WTC11 (cell line): ENCODE results near the gene MT1M. TPM values are rescaled to one million over a fixed set of nuclear protein-coding genes. Genes with fewer than 3 reads are reported as not detected.

Experiments
- ATAC-seq: fragments of 200-7000 bp; cut with Tn5 transposase; 2 replicates; pipeline ENCODE4 v1.10.0; 2021; ENCODE audit warnings: mild to moderate bottlenecking, moderate library complexity
- CTCF ChIA-PET: fragments of 300-600 bp; sonication (Branson Sonifier 250); formaldehyde crosslinking; loops from one replicate; lab custom pipeline; 2021; ENCODE audit warnings: antibody characterized with exemption; lab: Charles Lee
- POLR2A ChIA-PET: fragments of 350-600 bp; sonication (Branson Sonifier 250); formaldehyde crosslinking; loops from one replicate; lab custom pipeline; 2021; ENCODE audit warnings: antibody characterized with exemption; lab: Charles Lee
- DNase-seq: peaks from one replicate; pipeline ENCODE4 v3.0.0; 2021; ENCODE audit warnings: low spot score
- H3K27ac Mint-ChIP-seq: 2 replicates; pipeline ENCODE4 v1.8.0; 2021; ENCODE audit warnings: mixed read lengths
- H3K27me3 Mint-ChIP-seq: 2 replicates; pipeline ENCODE4 v1.8.0; 2021; ENCODE audit warnings: low read depth, mild to moderate bottlenecking, moderate library complexity, mixed read lengths
- H3K36me3 Mint-ChIP-seq: 2 replicates; pipeline ENCODE4 v1.8.0; 2021; ENCODE audit warnings: mixed read lengths
- H3K4me1 Mint-ChIP-seq: 2 replicates; pipeline ENCODE4 v1.8.0; 2022; ENCODE audit warnings: mixed read lengths
- H3K4me3 Mint-ChIP-seq: 2 replicates; pipeline ENCODE4 v1.8.0; 2021; ENCODE audit warnings: mild to moderate bottlenecking, moderate library complexity, mixed read lengths
- H3K9me3 Mint-ChIP-seq: 2 replicates; pipeline ENCODE4 v1.8.0; 2021; ENCODE audit warnings: mixed read lengths
- ARID4B ChIP-seq: sonication (generic); formaldehyde crosslinking; IDR thresholded peaks from 2 replicates; pipeline ENCODE4 v1.8.0; 2023; ENCODE audit warnings: missing genetic modification reagents, mild to moderate bottlenecking, borderline replicate concordance
- HMGXB4 ChIP-seq: sonication (generic); formaldehyde crosslinking; IDR thresholded peaks from 2 replicates; pipeline ENCODE4 v1.8.1; 2023; ENCODE audit warnings: mild to moderate bottlenecking, moderate library complexity, missing genetic modification reagents
- IRF2 ChIP-seq: sonication (generic); formaldehyde crosslinking; IDR thresholded peaks from 2 replicates; pipeline ENCODE4 v1.8.0; 2022; ENCODE audit warnings: low read depth, missing genetic modification reagents, borderline replicate concordance
- JUN ChIP-seq: sonication (generic); formaldehyde crosslinking; IDR thresholded peaks from 2 replicates; pipeline ENCODE4 v1.8.0; 2023; ENCODE audit warnings: mild to moderate bottlenecking, missing genetic modification reagents
- RELA ChIP-seq: sonication (generic); formaldehyde crosslinking; IDR thresholded peaks from 2 replicates; pipeline ENCODE4 v1.8.1; 2022; ENCODE audit warnings: missing genetic modification reagents, mild to moderate bottlenecking, borderline replicate concordance
- SP1 ChIP-seq: sonication (generic); formaldehyde crosslinking; conservative IDR thresholded peaks from 2 replicates; pipeline ENCODE4 v1.8.1; 2022; ENCODE audit warnings: missing genetic modification reagents
- TCF7 ChIP-seq: sonication (generic); formaldehyde crosslinking; IDR thresholded peaks from 2 replicates; pipeline ENCODE4 v1.8.0; 2022; ENCODE audit warnings: mild to moderate bottlenecking, low read depth, missing genetic modification reagents, moderate library complexity
- TEAD4 ChIP-seq: sonication (generic); formaldehyde crosslinking; IDR thresholded peaks from 2 replicates; pipeline ENCODE4 v1.8.0; 2022; ENCODE audit warnings: mild to moderate bottlenecking, missing genetic modification reagents
- TP53 ChIP-seq: sonication (generic); formaldehyde crosslinking; IDR thresholded peaks from 2 replicates; pipeline ENCODE4 v1.8.1; 2023; ENCODE audit warnings: mild to moderate bottlenecking, missing genetic modification reagents
- ZNF317 ChIP-seq: sonication (generic); formaldehyde crosslinking; IDR thresholded peaks from 2 replicates; pipeline ENCODE4 v1.8.1; 2023; ENCODE audit warnings: low read depth, mild to moderate bottlenecking, moderate library complexity, missing genetic modification reagents, borderline replicate concordance
- ZNF396 ChIP-seq: fragments of 250-450 bp; sonication (Bioruptor Pico); IDR thresholded peaks from 2 replicates; pipeline ENCODE4 v1.8.0; 2021; ENCODE audit warnings: mild to moderate bottlenecking, moderate library complexity, borderline replicate concordance
- ZNF416 ChIP-seq: fragments of 250-450 bp; sonication (Bioruptor Pico); IDR thresholded peaks from 2 replicates; pipeline ENCODE4 v1.9.0; 2021; ENCODE audit warnings: mild to moderate bottlenecking, inconsistent platforms
- ZNF425 ChIP-seq: fragments of 250-450 bp; sonication (Bioruptor Pico); conservative IDR thresholded peaks from 2 replicates; pipeline ENCODE4 v1.9.0; 2021; ENCODE audit warnings: mild to moderate bottlenecking
- ZNF532 ChIP-seq: fragments of 250-450 bp; sonication (Bioruptor Pico); IDR thresholded peaks from 2 replicates; pipeline ENCODE4 v1.9.0; 2021; ENCODE audit warnings: mild to moderate bottlenecking, borderline replicate concordance
- total RNA-seq: library from RNA; stranded (reverse); gene quantifications from 3 replicates; pipeline ENCODE4 v1.2.3, GENCODE V29; 2021
- TF ChIP-seq, protein P1 (sequence below): sonication (generic); formaldehyde crosslinking; IDR thresholded peaks from 2 replicates; pipeline ENCODE4 v1.8.0; 2023; ENCODE audit warnings: mild to moderate bottlenecking, missing genetic modification reagents
- TF ChIP-seq, protein P2 (sequence below): fragments of 250-450 bp; sonication (Bioruptor Pico); IDR thresholded peaks from 2 replicates; pipeline ENCODE4 v1.8.0; 2021; ENCODE audit warnings: mild to moderate bottlenecking

The MT1M gene
- total RNA-seq, 1 experiment from 2014 or later, result 4.7 TPM

DNA sequence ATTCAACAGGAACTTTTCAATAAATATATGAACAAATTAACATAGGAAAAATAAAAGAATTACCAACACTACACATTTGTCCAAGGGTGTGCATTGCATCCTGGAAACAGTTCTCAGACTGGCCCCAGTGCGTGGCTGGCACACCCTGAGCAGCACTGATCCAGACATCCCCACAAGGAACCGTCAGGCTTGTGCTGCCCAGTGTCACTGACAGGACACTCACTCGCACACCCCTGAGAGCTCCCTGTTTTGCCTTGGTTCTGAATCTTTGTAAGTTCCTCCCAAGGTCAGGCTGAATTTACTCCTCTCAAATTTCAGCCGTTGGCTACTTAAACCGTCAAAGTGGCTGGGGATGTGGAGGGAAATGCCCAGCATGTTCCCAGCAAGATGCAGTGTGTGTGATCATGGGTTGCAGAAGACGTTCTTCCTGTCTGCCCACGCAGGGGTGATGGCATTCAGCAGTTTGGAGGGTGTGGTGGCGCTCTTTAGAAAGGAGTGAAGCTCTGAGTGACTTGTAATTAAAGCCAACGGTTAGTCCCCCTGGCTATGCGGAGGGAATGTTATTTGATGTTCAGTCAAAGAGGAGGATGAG, 22.3 kb upstream of the MT1M start:
- DNase-seq (no peak), ATAC-seq (no peak)
- CTCF ChIA-PET, result interaction anchor here (1.0 to 4.5 kb wide), 4 partner anchors 9 to 96 kb away, joined by 3 to 28 read pairs (median 13); no protein-coding TSS in a partner anchor
- Mint-ChIP-seq H3K4me1 (peaks cover 48% of the 10 kb centered on the region), H3K9me3 (no peaks in the 10 kb centered on the region), H3K27me3 (peaks cover 86% of the 10 kb centered on the region), H3K36me3 (no peaks in the 10 kb centered on the region), H3K27ac (no peak overlapping the region), H3K4me3 (peak overlapping the region; percentile 79)
- POLR2A ChIA-PET, result interaction anchor here (0.8 to 4.8 kb wide), 3 partner anchors 16 to 55 kb away, joined by 3 to 68 read pairs (median 3); partner anchors contain the start of gene MT1E
- TF ChIP-seq SP1 (CRISPR knock-in tag) (no peak), RELA (no peak), JUN (no peak), TP53 (no peak), ARID4B (no peak), TEAD4 (no peak), ZNF396 (CRISPR knock-in tag) (no peak), IRF2 (no peak), TCF7 (CRISPR knock-in tag) (no peak), ZNF416 (CRISPR knock-in tag) (no peak), ZNF317 (CRISPR knock-in tag) (no peak), HMGXB4 (CRISPR knock-in tag) (no peak)
- TF ChIP-seq, protein P1, sequence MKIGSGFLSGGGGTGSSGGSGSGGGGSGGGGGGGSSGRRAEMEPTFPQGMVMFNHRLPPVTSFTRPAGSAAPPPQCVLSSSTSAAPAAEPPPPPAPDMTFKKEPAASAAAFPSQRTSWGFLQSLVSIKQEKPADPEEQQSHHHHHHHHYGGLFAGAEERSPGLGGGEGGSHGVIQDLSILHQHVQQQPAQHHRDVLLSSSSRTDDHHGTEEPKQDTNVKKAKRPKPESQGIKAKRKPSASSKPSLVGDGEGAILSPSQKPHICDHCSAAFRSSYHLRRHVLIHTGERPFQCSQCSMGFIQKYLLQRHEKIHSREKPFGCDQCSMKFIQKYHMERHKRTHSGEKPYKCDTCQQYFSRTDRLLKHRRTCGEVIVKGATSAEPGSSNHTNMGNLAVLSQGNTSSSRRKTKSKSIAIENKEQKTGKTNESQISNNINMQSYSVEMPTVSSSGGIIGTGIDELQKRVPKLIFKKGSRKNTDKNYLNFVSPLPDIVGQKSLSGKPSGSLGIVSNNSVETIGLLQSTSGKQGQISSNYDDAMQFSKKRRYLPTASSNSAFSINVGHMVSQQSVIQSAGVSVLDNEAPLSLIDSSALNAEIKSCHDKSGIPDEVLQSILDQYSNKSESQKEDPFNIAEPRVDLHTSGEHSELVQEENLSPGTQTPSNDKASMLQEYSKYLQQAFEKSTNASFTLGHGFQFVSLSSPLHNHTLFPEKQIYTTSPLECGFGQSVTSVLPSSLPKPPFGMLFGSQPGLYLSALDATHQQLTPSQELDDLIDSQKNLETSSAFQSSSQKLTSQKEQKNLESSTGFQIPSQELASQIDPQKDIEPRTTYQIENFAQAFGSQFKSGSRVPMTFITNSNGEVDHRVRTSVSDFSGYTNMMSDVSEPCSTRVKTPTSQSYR (CRISPR knock-in tag), result no peak
- TF ChIP-seq, protein P2, sequence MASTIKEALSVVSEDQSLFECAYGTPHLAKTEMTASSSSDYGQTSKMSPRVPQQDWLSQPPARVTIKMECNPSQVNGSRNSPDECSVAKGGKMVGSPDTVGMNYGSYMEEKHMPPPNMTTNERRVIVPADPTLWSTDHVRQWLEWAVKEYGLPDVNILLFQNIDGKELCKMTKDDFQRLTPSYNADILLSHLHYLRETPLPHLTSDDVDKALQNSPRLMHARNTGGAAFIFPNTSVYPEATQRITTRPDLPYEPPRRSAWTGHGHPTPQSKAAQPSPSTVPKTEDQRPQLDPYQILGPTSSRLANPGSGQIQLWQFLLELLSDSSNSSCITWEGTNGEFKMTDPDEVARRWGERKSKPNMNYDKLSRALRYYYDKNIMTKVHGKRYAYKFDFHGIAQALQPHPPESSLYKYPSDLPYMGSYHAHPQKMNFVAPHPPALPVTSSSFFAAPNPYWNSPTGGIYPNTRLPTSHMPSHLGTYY (CRISPR knock-in tag), result no peak

GRCh38 chr16:56610609-56611111, 21.8 kb upstream of the MT1M start:
- Mint-ChIP-seq H3K4me1 (peaks cover 48% of the 10 kb centered on the region), H3K36me3 (no peaks in the 10 kb centered on the region), H3K4me3 (peak overlapping the region; percentile 79), H3K27ac (no peak overlapping the region), H3K27me3 (peaks cover 90% of the 10 kb centered on the region), H3K9me3 (no peaks in the 10 kb centered on the region)
- POLR2A ChIA-PET, result interaction anchor here (1.0 to 4.8 kb wide), 2 partner anchors 16 to 54 kb away, joined by 3 to 68 read pairs; partner anchors contain the start of gene MT1E
- ATAC-seq (no peak), DNase-seq (no peak)
- CTCF ChIA-PET, result interaction anchor here (4.1 to 4.5 kb wide), 2 partner anchors 10 to 91 kb away, joined by 22 to 28 read pairs; no protein-coding TSS in a partner anchor
- no peak for TF ChIP-seq ZNF532
- no peak for TF ChIP-seq ZNF425
